B cell (primary cell): ENCODE measurements around the gene SH2D4B. TPM values are rescaled to one million over a fixed set of nuclear protein-coding genes. Genes with fewer than 3 reads are reported as not detected.

Source experiments
- ATAC-seq: fragments of 200-7000 bp; cut with Tn5 transposase; one replicate; pipeline ENCODE4 v1.10.0; 2021; ENCODE audit warnings: low read depth, mild to moderate bottlenecking, moderate number of reproducible peaks, moderate library complexity
- CTCF ChIA-PET: fragments of 350-600 bp; sonication (Branson Sonifier 250); formaldehyde crosslinking; loops from one replicate; lab custom pipeline; 2021; ENCODE audit warnings: antibody characterized with exemption, inconsistent platforms; lab: Charles Lee
- POLR2A ChIA-PET: fragments of 350-600 bp; sonication (Branson Sonifier 250); formaldehyde crosslinking; loops from one replicate; lab custom pipeline; 2021; ENCODE audit warnings: antibody characterized with exemption; lab: Charles Lee
- DNase-seq: peaks from one replicate; pipeline ENCODE4 v3.0.0; 2013
- H2AFZ ChIP-seq: 2 replicates; pipeline ENCODE4 v1.6.1; 2012; ENCODE audit warnings: mild to moderate bottlenecking, low read depth, low read length; ENCODE audit not compliant: insufficient read depth, poor library complexity, severe bottlenecking
- H3K27ac ChIP-seq, 2 donors: 1 replicate in 1 of 2; 2 replicates in 1 of 2; pipeline ENCODE4 v1.5.1; 2012 to 2013; ENCODE audit warnings: low read length in 2 of 2, mild to moderate bottlenecking in 2 of 2, moderate library complexity in 1 of 2
- H3K27me3 ChIP-seq, 4 experiments: fragments of 200-600 bp in 1 of 4; sonication (generic) in 1 of 4; replicated peaks in 1 of 4; 1 replicate in 2 of 4; 2 replicates in 2 of 4; pipeline versions ENCODE4 v1.6.1 to v1.7.0; 2013 to 2016; ENCODE audit warnings: low read length in 3 of 4, mild to moderate bottlenecking in 2 of 4, mixed read lengths in 1 of 4, moderate library complexity in 1 of 4; ENCODE audit not compliant: insufficient read depth in 4 of 4, control insufficient read depth in 3 of 4; ENCODE audit errors: control extremely low read depth in 1 of 4
- H3K36me3 ChIP-seq, 2 experiments: replicated peaks in 1 of 2; 1 replicate in 1 of 2; 2 replicates in 1 of 2; pipeline versions ENCODE4 v1.6.1 to v1.7.1; 2013; ENCODE audit warnings: low read length in 1 of 2; ENCODE audit not compliant: insufficient read depth in 2 of 2, control insufficient read depth in 1 of 2; ENCODE audit errors: control extremely low read depth in 1 of 2, extremely low read depth in 1 of 2
- H3K4me1 ChIP-seq, 2 donors: fragments of 200-600 bp in 1 of 2; sonication (generic) in 1 of 2; 1 replicate in 1 of 2; 2 replicates in 1 of 2; pipeline versions ENCODE4 v1.5.1 to v1.6.1; 2013 to 2017; ENCODE audit warnings: low read length in 2 of 2; ENCODE audit not compliant: control insufficient read depth in 2 of 2, insufficient read depth in 2 of 2
- H3K4me2 ChIP-seq: replicated peaks from 2 replicates; pipeline ENCODE3; 2012; ENCODE audit warnings: mild to moderate bottlenecking, low read depth, low read length; ENCODE audit not compliant: poor library complexity, severe bottlenecking
- H3K4me3 ChIP-seq, 5 experiments: fragments of 200-600 bp in 1 of 5; sonication (generic) in 1 of 5; 1 replicate in 3 of 5; 2 replicates in 2 of 5; pipeline versions ENCODE4 v1.5.1 to v1.7.0; 2011 to 2016; ENCODE audit warnings: low read length in 4 of 5, mild to moderate bottlenecking in 4 of 5, low read depth in 2 of 5, control low read depth in 1 of 5, moderate library complexity in 1 of 5; ENCODE audit not compliant: insufficient read depth in 1 of 5; ENCODE audit errors: control extremely low read depth in 1 of 5, extremely low read depth in 1 of 5
- H3K79me2 ChIP-seq: fragments of 200-600 bp; sonication (generic); one replicate; pipeline ENCODE4 v1.6.0; 2016; ENCODE audit warnings: low read length; ENCODE audit not compliant: control insufficient read depth, insufficient read depth
- H3K9ac ChIP-seq: fragments of 200-600 bp; sonication (generic); 2 replicates; pipeline ENCODE4 v1.6.1; 2017; ENCODE audit warnings: mild to moderate bottlenecking, low read length, moderate library complexity
- H3K9me3 ChIP-seq, 3 donors: one replicate each; pipeline versions ENCODE4 v1.6.1 to v1.7.1; 2013; ENCODE audit warnings: low read length in 2 of 3; ENCODE audit not compliant: control insufficient read depth in 2 of 3, insufficient read depth in 1 of 3; ENCODE audit errors: control extremely low read depth in 1 of 3
- H4K20me1 ChIP-seq: 2 replicates; pipeline ENCODE4 v1.6.0; 2012; ENCODE audit warnings: mild to moderate bottlenecking, low read length; ENCODE audit not compliant: insufficient read depth, control insufficient read depth, poor library complexity, severe bottlenecking
- H3K27ac Mint-ChIP-seq: one replicate; pipeline ENCODE4 v1.8.0; 2021; ENCODE audit warnings: mixed read lengths
- H3K27me3 Mint-ChIP-seq: one replicate; pipeline ENCODE4 v1.8.0; 2021; ENCODE audit warnings: mixed read lengths
- H3K4me1 Mint-ChIP-seq: one replicate; pipeline ENCODE4 v1.8.0; 2021; ENCODE audit warnings: mixed read lengths
- H3K4me3 Mint-ChIP-seq: one replicate; pipeline ENCODE4 v1.8.0; 2021; ENCODE audit warnings: mixed read lengths
- H3K9me3 Mint-ChIP-seq: one replicate; pipeline ENCODE4 v1.8.0; 2022; ENCODE audit warnings: mixed read lengths; ENCODE audit not compliant: insufficient read depth
- CTCF ChIP-seq: fragments of 200-600 bp; IDR thresholded peaks from one replicate; pipeline ENCODE4 v1.8.0; 2022; ENCODE audit warnings: antibody characterized with exemption, mild to moderate bottlenecking
- EZH2 ChIP-seq: IDR thresholded peaks from 2 replicates; pipeline ENCODE4 v1.6.1; 2012; ENCODE audit warnings: borderline replicate concordance, low read depth, mild to moderate bottlenecking, moderate library complexity, low read length; ENCODE audit not compliant: insufficient read depth, poor library complexity, severe bottlenecking
- WGBS: methylation state at CpG from one replicate; pipeline ENCODE4 v1.1.5; 2013; ENCODE audit warnings: missing lambda C conversion rate; ENCODE audit not compliant: insufficient coverage; 5-methylcytosine and 5-hydroxymethylcytosine counted together
- intact Hi-C: fragments of 100-400 bp; cut with micrococcal nuclease; formaldehyde crosslinking; loops from one replicate; pipeline ENCODE4 v1.10.0; 2022
- polyA plus RNA-seq: library from polyadenylated mRNA; depleted of rRNA; stranded (reverse); fragments of >200 nt; gene quantifications from 2 replicates; pipeline ENCODE4 v1.2.3, GENCODE V29; 2012
- total RNA-seq, 2 donors: library from RNA; stranded (reverse); fragments of 120-200 nt in 1 of 2; gene quantifications; 1 replicate in 1 of 2; 2 replicates in 1 of 2; pipeline versions ENCODE4 v1.2.3 to v1.2.4, GENCODE V29; 2013 to 2022

SH2D4B gene
- total and polyA plus RNA-seq, 2 donors (not counting 1 experiment from before 2014, with no cell fraction given), result 0.09 to 0.22 TPM

DNA sequence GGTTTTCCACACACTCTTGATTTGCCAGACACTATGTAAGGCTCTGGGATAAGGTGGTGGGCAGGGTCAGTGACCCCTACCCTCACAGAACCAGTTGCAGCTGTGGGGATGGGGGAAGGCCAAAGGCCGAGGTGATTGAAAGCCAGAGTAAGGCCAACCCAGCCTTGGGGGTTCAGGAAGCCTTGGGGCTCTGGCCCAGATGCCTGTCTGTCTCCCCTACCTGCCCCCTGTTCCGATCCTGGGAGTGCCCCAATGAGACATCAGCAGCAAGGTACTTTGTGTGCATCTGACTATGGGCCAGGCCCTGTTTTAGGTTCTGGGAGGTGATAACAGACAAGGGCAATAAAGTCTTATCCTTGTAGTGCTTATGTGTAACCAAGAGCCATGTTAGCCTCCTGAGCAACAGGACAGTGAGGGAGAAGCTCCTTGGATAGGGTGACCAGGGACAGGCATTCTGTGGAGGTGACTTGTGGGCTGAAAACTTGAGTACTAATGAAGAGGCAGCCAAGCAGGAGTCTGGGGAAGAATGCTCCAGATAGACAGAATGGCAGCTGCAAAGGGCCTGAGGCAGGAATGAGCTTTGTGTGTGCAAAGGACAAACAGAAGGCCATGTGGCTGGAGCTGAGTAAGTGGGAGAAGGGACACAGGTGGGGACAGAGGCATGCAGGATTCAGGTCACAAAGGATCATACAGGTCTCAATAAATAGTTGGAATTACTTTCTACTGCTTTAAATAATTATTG, 48.2 kb upstream of the SH2D4B start:
- WGBS, result 100% methylated on average over 2 of the region's 2 CpGs
- intact Hi-C loops, result no loop called here
- peaks cover 20 to 47% of the 10 kb centered on the region in 2 donors for H3K4me1 ChIP-seq
- H2AFZ ChIP-seq, result no peak overlapping the region
- DNase-seq (no peak), ATAC-seq (no peak)
- H3K4me2 ChIP-seq, result no peak overlapping the region
- H3K27me3 ChIP-seq, result no peaks in the 10 kb centered on the region
- H4K20me1 ChIP-seq, result peaks cover 53% of the 10 kb centered on the region
- no peak overlapping the region for H3K4me3 ChIP-seq
- Mint-ChIP-seq H3K4me3 (no peak overlapping the region), H3K27ac (no peak overlapping the region), H3K4me1 (peaks cover 69% of the 10 kb centered on the region), H3K9me3 (no peaks in the 10 kb centered on the region), H3K27me3 (no peaks in the 10 kb centered on the region)
- H3K36me3 ChIP-seq, result peaks cover 4 to 36% of the 10 kb centered on the region in 2 experiments
- no peak overlapping the region for H3K27ac ChIP-seq
- TF ChIP-seq EZH2 (no peak), CTCF (no peak)
- CTCF ChIA-PET, result interaction anchor here (9.2 kb wide), 1 partner anchor 13 kb away, joined by 71 read pairs; no protein-coding TSS in a partner anchor
- no peak overlapping the region for H3K9ac ChIP-seq
- peaks cover 53% of the 10 kb centered on the region for H3K79me2 ChIP-seq
- POLR2A ChIA-PET, result no interaction called here
- peaks cover 0 to 4% (median 0%) of the 10 kb centered on the region in 3 donors for H3K9me3 ChIP-seq
